IgD-negative memory B cell (primary cell): ENCODE results near the gene EFNA1. TPM values are rescaled to one million over a fixed set of nuclear protein-coding genes. Genes with fewer than 3 reads are reported as not detected.

Source experiments
- H3K27ac Mint-ChIP-seq, 3 donors: one replicate each; pipeline ENCODE4 v1.8.0; 2020 to 2022; ENCODE audit warnings: mild to moderate bottlenecking in 3 of 3, mixed read lengths in 3 of 3, moderate library complexity in 1 of 3
- H3K27me3 Mint-ChIP-seq: one replicate; pipeline ENCODE4 v1.8.0; 2021; ENCODE audit warnings: mixed read lengths
- H3K36me3 Mint-ChIP-seq: one replicate; pipeline ENCODE4 v1.8.0; 2020; ENCODE audit warnings: mild to moderate bottlenecking, mixed read lengths
- H3K4me1 Mint-ChIP-seq, 3 donors: one replicate each; pipeline ENCODE4 v1.8.0; 2020 to 2022; ENCODE audit warnings: mixed read lengths in 3 of 3, mild to moderate bottlenecking in 1 of 3
- H3K4me3 Mint-ChIP-seq, 4 donors: one replicate each; pipeline ENCODE4 v1.8.0; 2020 to 2022; ENCODE audit warnings: mild to moderate bottlenecking in 4 of 4, mixed read lengths in 4 of 4, moderate library complexity in 3 of 4
- H3K9me3 Mint-ChIP-seq, 3 donors: one replicate each; pipeline ENCODE4 v1.8.0; 2020 to 2021; ENCODE audit warnings: mixed read lengths in 3 of 3, mild to moderate bottlenecking in 1 of 3
- polyA plus RNA-seq: library from polyadenylated mRNA; unstranded; fragments of 300-500 nt; fragmentation: Illumina TruSeq; gene quantifications from one replicate; pipeline ENCODE4 v1.2.3, GENCODE V29; 2021

Gene EFNA1
- polyA plus RNA-seq, 1 donor from 2014 or later, result not detected

GRCh38 chr1:155085504-155086127 is 42.1 kb upstream of the EFNA1 start:
- H3K4me3 Mint-ChIP-seq, result peak overlapping the region; percentile 88 to 99 (median 94)
- H3K36me3 Mint-ChIP-seq, result no peaks in the 10 kb centered on the region
- peaks cover 0 to 1% (median 0%) of the 10 kb centered on the region in 3 donors for H3K9me3 Mint-ChIP-seq
- peaks cover 29% of the 10 kb centered on the region for H3K27me3 Mint-ChIP-seq
- peak overlapping the region; percentile 90 to 95 (median 92) for H3K27ac Mint-ChIP-seq
- peaks cover 20 to 34% (median 25%) of the 10 kb centered on the region in 3 donors for H3K4me1 Mint-ChIP-seq

GRCh38 chr1:155086128-155086741 is 41.4 kb upstream of the EFNA1 start:
- Mint-ChIP-seq H3K4me1 (peaks cover 18 to 32% (median 23%) of the 10 kb centered on the region in 3 donors), H3K27me3 (peaks cover 26% of the 10 kb centered on the region), H3K9me3 (peaks cover 0 to 1% (median 0%) of the 10 kb centered on the region in 3 donors), H3K27ac (peak overlapping the region; percentile 46 to 92 (median 90)), H3K4me3 (peak overlapping the region; percentile 51 to 99 (median 88)), H3K36me3 (peaks cover under 1% of the 10 kb centered on the region)

- H3K4me1 Mint-ChIP-seq, result peaks cover 14 to 27% (median 19%) of the 10 kb centered on the region in 3 donors
- peak overlapping the region in 2 of 4 donors; percentile 63 to 76 for H3K4me3 Mint-ChIP-seq
- H3K27ac Mint-ChIP-seq, result peak overlapping the region in 1 of 3 donors; percentile 76
- no peaks in the 10 kb centered on the region for H3K9me3 Mint-ChIP-seq
- H3K36me3 Mint-ChIP-seq, result peaks cover 1% of the 10 kb centered on the region
- peaks cover 20% of the 10 kb centered on the region for H3K27me3 Mint-ChIP-seq
These were observed 40.7 kb upstream of the EFNA1 start for GRCh38 chr1:155086856-155087535.

GRCh38 chr1:155091071-155092051 is 36.3 kb upstream of the EFNA1 start:
- peaks cover 4% of the 10 kb centered on the region for H3K27me3 Mint-ChIP-seq

DNA sequence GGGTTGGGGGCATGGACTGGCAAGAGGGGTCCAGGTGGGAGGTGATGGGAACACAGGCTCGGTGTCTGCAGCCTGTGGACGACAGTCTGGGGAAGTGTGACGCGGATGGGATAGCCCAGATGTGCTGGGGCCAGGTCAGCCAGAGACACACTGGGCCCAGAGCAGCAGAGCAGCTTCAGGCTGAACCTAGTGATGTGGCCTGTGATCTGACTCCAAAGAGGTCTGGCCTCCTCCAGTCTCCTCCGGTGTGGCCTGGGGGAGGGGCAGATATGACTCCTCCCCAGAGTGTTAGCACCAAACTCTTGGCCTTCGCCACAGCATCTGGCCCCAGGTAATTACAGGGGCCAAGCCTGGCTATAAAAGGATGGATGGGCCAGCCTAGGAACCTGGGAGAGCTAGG is 35.5 kb upstream of the EFNA1 start:
- H3K4me3 Mint-ChIP-seq, result no peak overlapping the region
- H3K27ac Mint-ChIP-seq, result no peak overlapping the region
- H3K4me1 Mint-ChIP-seq, result peaks cover 1 to 7% (median 2%) of the 10 kb centered on the region in 3 donors
- peaks cover 1% of the 10 kb centered on the region for H3K36me3 Mint-ChIP-seq
- no peaks in the 10 kb centered on the region for H3K9me3 Mint-ChIP-seq
- peaks cover 4% of the 10 kb centered on the region for H3K27me3 Mint-ChIP-seq

More at GRCh38 chr1:155091071-155092051, 36.3 kb upstream of the EFNA1 start:
- Mint-ChIP-seq H3K36me3 (peaks cover 1% of the 10 kb centered on the region), H3K9me3 (no peaks in the 10 kb centered on the region), H3K4me3 (peak overlapping the region in 1 of 4 donors; percentile 14), H3K4me1 (peaks cover 1 to 7% (median 2%) of the 10 kb centered on the region in 3 donors), H3K27ac (no peak overlapping the region)

DNA sequence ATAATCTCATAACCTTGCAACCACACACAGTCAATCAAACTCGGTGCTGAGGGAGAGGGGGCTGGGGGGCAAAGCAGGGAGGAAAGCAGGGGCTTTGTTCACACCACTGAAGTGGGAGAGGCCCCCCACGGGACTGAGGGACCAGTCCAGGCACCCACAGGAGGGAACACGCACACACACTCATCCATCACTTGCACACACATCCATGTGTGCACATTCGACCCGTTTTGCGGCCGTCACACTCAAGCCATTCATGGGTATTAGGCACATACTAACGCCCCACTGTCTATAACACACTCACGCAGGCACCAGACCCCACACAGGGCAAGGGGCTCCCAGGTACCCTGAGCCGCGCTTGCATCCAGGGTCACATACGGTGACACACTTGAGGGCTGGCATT is 35.0 kb upstream of the EFNA1 start:
- H3K4me1 Mint-ChIP-seq, result peaks cover 1 to 3% (median 2%) of the 10 kb centered on the region in 3 donors
- no peak overlapping the region for H3K4me3 Mint-ChIP-seq
- H3K36me3 Mint-ChIP-seq, result peaks cover 1% of the 10 kb centered on the region
- H3K27me3 Mint-ChIP-seq, result peaks cover 4% of the 10 kb centered on the region
- H3K9me3 Mint-ChIP-seq, result no peaks in the 10 kb centered on the region
- H3K27ac Mint-ChIP-seq, result no peak overlapping the region

DNA sequence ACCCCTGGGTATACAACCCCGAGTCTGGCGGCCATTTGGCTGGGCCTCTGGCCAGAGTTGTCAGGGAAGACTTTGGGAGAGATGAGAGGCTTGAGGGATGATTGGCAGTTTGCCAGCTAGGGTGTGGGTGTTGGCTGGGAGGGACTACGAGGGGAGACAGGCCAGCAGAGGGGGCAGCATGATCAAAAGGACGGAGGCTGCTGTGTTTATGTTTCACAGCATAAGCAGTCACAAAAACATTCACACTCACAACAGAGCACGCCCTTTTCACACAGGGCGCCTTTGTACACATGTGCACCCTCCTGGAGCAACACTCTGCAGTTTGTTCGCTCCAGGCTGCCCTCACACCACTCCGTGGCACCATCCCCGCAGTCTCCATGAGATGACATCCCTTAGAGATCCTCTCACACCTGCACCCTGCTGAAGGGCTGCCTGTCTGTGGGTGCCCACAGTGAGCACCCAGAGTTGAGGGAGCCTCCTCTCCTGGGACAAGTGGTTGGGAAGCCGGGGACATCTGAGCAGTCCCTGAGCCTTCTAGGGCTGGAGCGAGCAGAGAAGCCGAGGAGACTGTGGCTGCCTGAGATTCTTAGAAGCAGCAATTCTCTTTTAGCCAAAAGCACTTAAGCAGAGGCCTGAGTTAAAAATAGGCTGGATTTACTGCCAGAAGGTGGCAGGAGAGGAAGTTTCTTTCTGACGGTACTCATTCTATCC is 33.6 kb upstream of the EFNA1 start:
- Mint-ChIP-seq H3K27ac (no peak overlapping the region), H3K27me3 (peaks cover 2% of the 10 kb centered on the region), H3K4me3 (no peak overlapping the region), H3K36me3 (peaks cover 1% of the 10 kb centered on the region), H3K4me1 (peaks cover 0 to 2% (median 0%) of the 10 kb centered on the region in 3 donors), H3K9me3 (no peaks in the 10 kb centered on the region)

DNA sequence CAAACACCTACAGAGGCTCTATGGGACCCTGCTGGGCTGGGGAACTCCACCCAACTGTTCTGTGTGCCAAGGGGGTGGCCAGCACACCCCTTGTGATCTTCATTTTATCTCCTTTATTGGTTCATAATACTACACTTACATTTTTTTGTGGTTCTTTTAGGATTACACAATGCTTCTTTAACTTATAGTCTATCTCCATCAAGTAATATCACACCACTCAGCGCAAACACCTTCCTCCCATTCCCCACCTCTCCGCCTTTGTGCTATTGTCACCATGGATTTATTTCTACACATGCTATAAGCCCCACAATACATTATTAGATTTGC is 33.1 kb upstream of the EFNA1 start:
- peaks cover 2% of the 10 kb centered on the region for H3K27me3 Mint-ChIP-seq
- H3K9me3 Mint-ChIP-seq, result no peaks in the 10 kb centered on the region
- no peak overlapping the region for H3K4me3 Mint-ChIP-seq
- peaks cover 1% of the 10 kb centered on the region for H3K36me3 Mint-ChIP-seq
- peaks cover 0 to 2% (median 0%) of the 10 kb centered on the region in 3 donors for H3K4me1 Mint-ChIP-seq
- H3K27ac Mint-ChIP-seq, result no peak overlapping the region

GRCh38 chr1:155099331-155099730 is 28.3 kb upstream of the EFNA1 start:
- H3K36me3 Mint-ChIP-seq, result no peaks in the 10 kb centered on the region
- peaks cover 2% of the 10 kb centered on the region for H3K27me3 Mint-ChIP-seq
- no peak overlapping the region for H3K4me3 Mint-ChIP-seq
- no peaks in the 10 kb centered on the region for H3K4me1 Mint-ChIP-seq
- H3K27ac Mint-ChIP-seq, result no peak overlapping the region
- H3K9me3 Mint-ChIP-seq, result no peaks in the 10 kb centered on the region

GRCh38 chr1:155103325-155103724 is 24.4 kb upstream of the EFNA1 start:
- H3K36me3 Mint-ChIP-seq, result no peaks in the 10 kb centered on the region
- H3K4me1 Mint-ChIP-seq, result peaks cover 0 to 2% (median 0%) of the 10 kb centered on the region in 3 donors
- H3K9me3 Mint-ChIP-seq, result no peaks in the 10 kb centered on the region
- no peaks in the 10 kb centered on the region for H3K27me3 Mint-ChIP-seq
- H3K4me3 Mint-ChIP-seq, result no peak overlapping the region
- no peak overlapping the region for H3K27ac Mint-ChIP-seq

GRCh38 chr1:155104605-155105534 is 22.8 kb upstream of the EFNA1 start:
- peaks cover 2% of the 10 kb centered on the region for H3K36me3 Mint-ChIP-seq
- no peaks in the 10 kb centered on the region for H3K27me3 Mint-ChIP-seq
- no peak overlapping the region for H3K27ac Mint-ChIP-seq
- no peak overlapping the region for H3K4me3 Mint-ChIP-seq
- H3K9me3 Mint-ChIP-seq, result no peaks in the 10 kb centered on the region
- peaks cover 0 to 2% (median 0%) of the 10 kb centered on the region in 3 donors for H3K4me1 Mint-ChIP-seq

DNA sequence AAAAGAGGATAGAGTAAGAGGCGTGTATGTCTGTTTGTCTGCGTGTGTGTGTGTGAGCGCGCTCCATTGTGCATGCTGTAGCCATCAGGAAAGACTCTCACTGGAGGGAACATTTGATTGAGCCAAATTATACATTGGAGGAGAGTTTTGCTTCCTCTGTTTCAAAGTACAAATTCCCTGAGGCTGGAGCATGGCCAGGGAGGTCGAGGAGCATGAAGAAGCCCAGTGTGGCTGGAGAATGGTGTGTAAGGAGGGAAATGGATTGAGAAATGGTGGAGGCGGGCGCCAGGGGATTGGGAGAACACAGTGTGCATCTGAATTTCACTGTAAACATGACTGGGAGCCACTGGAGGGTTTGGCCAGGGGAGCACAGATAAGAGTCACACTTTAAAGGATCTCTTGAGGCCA is 22.1 kb upstream of the EFNA1 start:
- Mint-ChIP-seq H3K9me3 (no peaks in the 10 kb centered on the region), H3K4me1 (peaks cover 0 to 2% (median 0%) of the 10 kb centered on the region in 3 donors), H3K36me3 (peaks cover 2% of the 10 kb centered on the region), H3K27ac (no peak overlapping the region), H3K4me3 (no peak overlapping the region), H3K27me3 (peaks cover 1% of the 10 kb centered on the region)

DNA sequence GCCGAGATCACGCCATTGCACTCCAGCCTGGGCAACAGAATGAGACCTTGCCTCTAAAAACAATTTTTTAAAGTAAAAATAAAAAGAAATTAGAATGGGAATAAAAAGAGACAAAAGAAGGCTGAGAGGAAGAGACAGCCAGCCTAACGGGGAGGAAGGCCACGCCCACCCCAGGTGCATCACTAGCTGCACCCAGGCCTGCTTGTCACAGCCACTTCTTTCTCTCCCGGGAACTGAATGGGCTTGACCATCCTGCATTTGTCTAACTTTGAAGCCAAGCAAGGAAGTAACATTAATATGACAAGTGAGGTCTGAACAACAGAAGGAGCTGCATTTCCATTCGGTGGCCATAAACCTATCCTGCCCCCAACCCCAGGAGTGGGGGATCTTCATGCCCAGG is 20.8 kb upstream of the EFNA1 start:
- Mint-ChIP-seq H3K9me3 (no peaks in the 10 kb centered on the region), H3K4me1 (peaks cover 0 to 2% (median 0%) of the 10 kb centered on the region in 3 donors), H3K4me3 (no peak overlapping the region), H3K36me3 (peaks cover 2% of the 10 kb centered on the region), H3K27me3 (peaks cover 5% of the 10 kb centered on the region), H3K27ac (no peak overlapping the region)
